T-helper 1 cell (primary cell): ENCODE data around the gene OPRL1.

Source experiments
- DNase-seq, 5 donors: peaks; one replicate each; pipeline ENCODE4 v3.0.0-alpha.2; 2012 to 2020

The OPRL1 gene

GRCh38 chr20:64145458-64146300 is 65.8 kb downstream of the OPRL1 start:
- no peak for DNase-seq

- DNase-seq: no peak
These were observed 66.5 kb downstream of the OPRL1 start for GRCh38 chr20:64146301-64146935.

- no peak for DNase-seq
These were observed 67.1 kb downstream of the OPRL1 start for GRCh38 chr20:64146936-64147477.

GRCh38 chr20:64148581-64148980 is 68.7 kb downstream of the OPRL1 start:
- DNase-seq: no peak

- peak in 1 of 5 donors; percentile 7 for DNase-seq
These were observed 69.3 kb downstream of the OPRL1 start for GRCh38 chr20:64149141-64149540.

GRCh38 chr20:64149809-64150560 is 70.1 kb downstream of the OPRL1 start:
- no peak for DNase-seq
